NCI-H2107 treated with DMSO at 0.1 percent for 48 hours (cell line): Measurements from ENCODE around the gene MTX1.
"Not testable (repeated sequence)": the region's sequence is repeated elsewhere in the genome, so short reads cannot be mapped to it uniquely, and the experiment has no call there.

Experiments used
- DNase-seq: peaks from one replicate; lab custom pipeline; 2025; ENCODE audit not compliant: unreplicated experiment; lab: John Stamatoyannopoulos, UW

The MTX1 gene

DNA sequence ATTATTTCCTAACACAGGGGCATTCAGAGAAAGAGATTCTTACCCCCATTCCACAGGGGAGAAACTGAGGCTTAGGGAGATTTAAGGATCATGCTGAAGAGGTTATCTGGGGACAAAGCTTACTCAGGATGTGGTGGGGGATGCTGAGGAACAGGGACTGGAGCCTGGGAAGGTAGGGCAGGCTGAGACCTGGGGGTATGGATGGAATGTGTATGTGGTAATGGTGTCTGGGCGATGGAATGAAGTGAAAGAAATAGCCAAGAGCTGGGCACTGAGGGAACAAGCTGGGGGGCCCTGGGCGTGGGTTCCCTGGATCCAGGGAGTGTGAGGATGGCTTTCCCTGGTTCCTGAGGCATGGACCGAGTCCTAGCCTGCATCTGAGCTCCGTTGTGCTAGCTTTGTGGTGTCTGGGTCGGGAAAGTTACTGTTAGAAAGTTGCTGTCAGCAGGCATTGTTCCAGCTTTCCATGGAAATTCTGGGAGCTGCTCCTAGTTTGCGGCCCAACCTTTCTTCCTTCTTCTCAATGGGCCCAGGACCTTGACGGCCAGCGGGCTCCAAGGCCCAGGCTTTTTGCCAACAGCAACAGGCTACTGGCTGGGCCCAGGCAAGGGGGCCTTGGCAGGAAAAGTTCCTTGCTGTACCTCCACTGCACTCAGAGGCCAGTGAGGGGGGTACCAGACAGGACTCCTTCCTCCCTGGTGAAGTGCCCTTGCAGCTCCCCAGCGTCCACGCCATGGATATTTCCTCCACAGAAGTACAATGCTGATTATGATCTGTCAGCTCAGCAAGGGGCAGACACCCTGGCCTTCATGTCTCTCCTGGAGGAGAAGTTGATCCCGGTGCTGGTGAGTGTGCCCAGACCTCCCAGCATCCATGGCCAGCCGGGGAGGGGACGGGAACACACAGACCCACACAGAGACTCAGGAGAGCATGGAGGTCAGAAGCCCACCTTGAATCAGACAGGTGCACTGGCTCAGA, 23.8 kb downstream of the MTX1 start:
- DNase-seq, result not testable (repeated sequence)

DNA sequence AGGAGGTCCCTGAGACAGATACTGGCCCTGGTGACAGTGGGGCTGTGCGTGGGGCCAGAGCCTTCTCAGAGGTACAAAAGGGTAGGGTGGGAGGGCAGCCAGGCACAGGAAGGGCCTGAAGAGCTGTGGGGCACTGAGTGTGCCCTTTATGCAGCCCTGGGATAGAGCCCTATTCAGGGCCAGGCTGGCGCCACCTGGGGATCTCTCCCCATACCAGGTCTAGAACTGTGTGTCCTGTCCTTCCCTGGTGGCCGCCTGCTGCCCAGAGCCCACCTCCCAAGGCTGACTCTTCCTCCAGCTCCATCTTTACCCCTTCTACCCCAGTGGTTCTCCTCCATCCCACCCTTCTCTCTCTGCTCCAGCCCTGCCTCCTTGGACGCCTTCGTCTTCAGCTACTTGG, 25.0 kb downstream of the MTX1 start:
- DNase-seq, result not testable (repeated sequence)

DNA sequence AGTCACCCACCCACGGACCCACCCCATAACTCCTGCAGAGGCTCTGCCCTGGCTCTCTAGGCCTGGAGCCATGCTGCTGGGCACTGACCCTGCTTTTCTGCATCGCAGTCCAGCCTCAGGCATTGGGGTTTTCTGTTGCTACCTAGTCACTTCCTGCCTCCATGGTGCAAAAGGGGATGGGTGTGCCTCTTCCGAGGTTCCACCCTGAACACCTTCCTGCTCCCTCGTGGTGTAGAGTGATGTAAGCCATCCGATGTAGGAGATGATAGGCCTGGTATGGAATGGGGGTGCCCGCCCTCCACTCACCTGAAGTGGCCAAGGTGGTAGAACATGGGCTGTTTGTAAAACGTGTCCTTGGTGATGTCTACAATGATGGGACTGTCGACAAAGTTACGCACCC, 26.9 kb downstream of the MTX1 start:
- not testable (repeated sequence) for DNase-seq

DNA sequence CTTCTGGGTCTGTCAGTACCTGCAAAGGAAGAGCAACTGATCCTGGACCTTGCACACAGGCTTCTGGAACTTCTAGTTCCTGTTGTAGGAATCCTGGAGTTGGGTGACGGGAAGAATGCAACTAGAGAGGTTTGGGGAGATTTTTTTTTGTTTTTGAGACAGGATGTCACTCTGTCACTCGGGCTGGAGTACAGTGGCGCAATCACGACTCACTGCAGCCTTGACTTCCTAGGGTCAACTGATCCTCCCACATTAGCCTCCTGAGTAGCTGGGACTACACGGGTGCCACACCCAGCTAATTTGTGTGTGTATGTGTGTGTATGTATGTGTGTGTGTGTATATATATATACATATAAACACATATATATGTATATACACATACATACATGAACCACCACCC, 28.0 kb downstream of the MTX1 start:
- no peak for DNase-seq

DNA sequence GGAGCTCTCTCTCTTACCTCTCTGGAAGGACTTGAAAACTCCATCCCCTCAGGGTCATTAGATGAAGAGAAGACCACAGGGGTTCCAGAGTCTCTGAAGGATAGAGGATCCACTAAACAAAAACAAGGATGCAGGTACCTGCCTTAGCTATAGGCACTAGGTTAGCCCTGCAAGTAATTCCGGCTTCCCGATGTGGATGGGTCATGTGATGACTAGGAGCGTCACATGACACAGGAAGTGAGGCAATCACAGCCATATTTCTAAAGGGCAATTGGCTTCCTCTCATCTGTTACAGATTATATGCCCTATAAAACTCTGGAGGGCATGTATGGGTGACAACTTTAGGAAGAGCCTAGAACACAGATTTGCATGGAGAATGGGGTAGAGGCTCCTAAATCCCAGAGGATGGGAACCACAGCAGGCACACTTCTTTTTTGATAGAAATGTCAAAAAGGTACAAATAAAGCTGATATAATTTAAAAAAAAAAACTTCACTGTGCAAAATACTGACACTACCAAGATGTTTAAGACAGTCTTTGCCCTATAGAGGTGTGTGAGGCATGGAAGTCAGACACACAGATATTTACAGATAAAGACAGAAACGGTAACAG, 32.7 kb downstream of the MTX1 start:
- peak; percentile 79 for DNase-seq

DNA sequence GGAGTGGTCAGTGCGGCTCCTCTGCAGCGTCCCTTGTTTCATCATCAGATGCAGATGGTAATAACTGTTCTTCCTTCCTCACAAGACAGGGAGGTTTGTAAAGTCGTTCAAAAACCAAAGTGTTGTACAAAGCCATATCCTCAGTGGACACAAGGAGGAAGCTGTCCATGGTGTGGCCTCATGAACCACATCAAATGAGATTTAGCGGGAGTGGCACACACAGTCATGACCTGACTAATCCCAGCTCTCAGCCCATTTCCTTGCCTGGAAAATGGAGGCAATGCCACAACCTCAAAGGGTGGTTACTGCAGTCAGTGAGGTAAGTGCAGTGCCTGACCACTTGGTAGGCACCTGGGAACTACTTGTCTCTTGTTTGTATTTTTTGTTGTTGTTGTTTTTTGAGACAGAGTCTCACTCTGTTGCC, 33.4 kb downstream of the MTX1 start:
- no peak for DNase-seq

DNA sequence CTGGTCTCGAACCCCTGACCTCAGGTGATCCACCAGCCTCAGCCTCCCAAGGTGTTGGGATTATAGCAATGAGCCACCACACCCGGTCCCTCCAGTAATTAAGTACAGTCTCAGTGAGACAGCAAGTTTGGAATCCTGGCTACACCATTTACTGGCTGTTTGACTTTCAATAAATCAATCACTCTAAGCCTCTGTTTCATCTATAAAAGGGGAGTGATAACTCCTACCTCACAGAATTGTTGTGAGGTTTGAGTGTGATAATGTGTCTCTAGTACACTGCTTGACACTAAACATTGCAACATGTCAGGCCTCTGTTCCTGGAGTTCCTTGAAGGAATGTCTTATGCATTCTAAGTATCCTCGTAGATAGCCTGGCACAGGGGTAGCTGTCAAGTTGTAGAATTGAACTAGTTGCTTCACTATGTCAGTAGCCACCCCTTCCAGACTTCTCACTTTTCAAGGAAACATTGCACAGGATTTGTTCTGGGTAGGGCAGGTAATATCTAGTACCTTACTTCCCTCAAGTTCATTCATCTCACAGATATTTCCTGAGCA, 34.4 kb downstream of the MTX1 start:
- no peak for DNase-seq

DNA sequence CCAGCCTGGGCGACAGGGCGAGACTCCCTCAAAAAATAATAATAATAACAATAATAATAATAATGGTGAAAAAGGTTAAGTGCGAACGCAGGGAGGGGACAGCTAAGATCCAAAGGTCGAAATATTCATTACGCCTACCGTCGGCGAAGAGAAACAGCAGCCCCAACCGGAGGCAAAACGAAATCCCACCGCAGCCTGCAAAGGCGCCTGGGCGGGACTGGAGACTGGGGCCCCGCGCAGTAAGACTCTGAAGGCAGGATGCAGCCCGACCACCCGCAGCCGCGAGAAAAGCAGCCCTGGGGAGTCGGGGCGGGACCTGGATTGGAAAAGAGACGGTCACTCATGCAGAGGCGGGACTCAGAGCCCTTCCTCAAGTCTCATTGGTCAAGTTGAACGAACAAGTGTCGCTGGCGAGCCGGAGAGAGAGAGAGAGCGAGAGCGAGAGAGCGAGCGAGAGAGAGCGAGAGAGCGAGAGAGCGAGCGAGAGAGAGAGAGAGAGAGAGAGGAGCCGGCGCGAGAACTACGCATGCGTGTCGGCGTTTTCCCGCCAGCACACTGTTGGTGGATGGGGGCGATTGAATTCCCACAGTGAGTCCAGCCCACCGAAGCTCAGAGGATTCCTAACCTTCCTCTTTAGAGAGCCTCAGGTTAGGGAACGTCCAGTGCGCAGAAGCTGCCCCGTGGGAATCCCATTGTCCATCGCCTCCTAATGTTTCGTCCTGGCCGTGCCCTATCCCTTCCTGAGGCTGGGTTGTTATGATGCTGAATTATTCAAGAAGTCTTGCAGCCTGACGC, 36.1 kb downstream of the MTX1 start:
- DNase-seq, result peak; percentile 99

DNA sequence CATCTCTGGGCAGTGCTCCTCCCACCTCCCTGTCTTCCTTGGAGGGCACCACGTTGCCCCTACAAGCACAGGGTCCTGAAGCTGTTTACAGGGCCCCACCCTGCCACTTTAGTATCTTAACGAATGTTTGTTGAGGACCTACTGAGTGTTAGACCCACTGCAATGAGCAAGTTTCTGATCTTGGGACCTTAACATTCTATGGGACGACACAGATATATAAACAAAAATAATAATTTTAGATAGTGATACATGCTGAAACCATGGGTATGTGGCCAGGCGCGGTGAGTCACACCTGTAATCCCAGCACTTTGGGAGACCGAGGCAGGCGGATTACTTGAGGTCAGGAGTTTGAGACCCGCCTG, 36.6 kb downstream of the MTX1 start:
- DNase-seq, result no peak

DNA sequence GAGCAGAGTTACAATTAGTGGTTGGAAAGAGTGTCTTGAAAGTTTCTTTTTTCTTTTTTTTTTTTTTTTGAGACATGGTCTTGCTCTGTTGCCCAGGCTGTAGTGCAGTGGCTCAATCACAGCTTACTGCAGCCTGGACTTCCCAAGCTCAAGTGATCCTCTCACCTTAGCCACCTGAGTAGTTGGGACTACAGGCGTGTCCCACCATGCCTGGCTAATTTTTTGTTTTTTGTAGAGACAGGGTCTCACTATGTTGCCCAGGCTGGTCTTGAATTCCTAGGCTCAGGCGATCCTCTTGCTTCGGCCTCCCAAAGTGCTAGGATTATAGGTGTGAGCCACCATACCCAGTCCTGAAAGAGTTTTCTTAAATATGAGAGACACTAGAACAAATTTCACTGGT, 38.3 kb downstream of the MTX1 start:
- not testable (repeated sequence) for DNase-seq

DNA sequence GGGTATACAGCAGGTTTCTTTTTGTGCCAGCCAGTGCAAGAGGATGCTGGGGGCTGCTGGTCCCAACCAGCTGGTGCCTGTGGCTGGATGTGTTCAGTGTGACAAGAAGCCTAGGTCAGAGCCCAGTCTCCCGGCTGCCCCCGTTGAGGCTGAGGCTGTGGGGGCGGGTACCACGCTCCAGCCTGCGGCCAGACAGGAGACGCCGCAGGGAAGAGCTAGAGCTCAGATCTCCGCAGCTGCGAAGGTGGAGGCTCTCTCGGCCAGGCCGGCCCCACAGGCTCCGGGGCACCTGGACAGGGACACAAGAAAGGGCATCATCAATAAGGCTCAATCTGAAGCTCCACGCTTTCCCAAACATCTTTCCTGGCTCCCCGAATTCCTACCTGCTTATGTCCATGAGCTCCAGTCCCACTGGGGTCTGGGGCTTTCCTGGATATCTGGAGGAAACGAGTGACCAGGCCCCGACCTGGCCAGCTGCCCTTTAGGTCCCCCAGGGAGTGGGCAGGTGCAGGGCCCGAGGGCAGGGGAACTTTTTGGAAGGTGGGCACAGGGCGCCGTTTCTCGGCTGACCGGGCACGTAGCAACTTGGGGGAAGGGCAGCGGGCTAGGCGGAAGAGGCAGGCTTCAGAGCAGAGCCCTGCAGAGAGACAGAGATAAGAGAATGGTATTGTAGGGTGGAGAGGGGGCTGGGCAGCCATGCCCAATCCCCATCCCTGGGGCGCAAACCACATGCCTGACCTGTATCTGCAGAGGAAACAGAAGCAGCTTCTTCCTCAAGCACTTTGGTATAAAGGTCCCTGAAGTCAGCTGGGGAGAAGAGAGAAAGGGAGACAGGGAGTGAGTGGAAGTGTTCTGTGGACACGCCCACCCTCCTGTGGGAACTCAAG, 39.4 kb downstream of the MTX1 start:
- no peak for DNase-seq

DNA sequence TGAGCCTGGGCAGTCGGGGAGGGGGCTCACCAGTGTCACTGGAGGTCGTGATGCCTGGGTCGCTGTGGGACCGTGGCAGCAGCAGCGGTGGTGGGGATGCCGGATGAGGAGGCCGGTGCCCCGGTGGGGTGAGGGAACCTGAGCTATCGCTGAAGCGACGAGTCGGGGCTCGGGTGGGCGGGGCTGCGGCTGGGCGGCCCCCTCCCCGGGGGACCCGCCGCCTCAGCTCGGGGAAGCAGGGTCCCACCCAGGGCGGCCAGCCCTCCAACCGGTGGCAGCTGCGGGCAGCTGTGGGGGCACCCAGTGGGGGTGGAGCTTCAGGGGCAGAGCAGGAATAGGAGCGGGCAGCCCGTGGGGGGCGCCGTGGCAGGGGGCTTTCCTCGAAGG, 41.7 kb downstream of the MTX1 start:
- no peak for DNase-seq

DNA sequence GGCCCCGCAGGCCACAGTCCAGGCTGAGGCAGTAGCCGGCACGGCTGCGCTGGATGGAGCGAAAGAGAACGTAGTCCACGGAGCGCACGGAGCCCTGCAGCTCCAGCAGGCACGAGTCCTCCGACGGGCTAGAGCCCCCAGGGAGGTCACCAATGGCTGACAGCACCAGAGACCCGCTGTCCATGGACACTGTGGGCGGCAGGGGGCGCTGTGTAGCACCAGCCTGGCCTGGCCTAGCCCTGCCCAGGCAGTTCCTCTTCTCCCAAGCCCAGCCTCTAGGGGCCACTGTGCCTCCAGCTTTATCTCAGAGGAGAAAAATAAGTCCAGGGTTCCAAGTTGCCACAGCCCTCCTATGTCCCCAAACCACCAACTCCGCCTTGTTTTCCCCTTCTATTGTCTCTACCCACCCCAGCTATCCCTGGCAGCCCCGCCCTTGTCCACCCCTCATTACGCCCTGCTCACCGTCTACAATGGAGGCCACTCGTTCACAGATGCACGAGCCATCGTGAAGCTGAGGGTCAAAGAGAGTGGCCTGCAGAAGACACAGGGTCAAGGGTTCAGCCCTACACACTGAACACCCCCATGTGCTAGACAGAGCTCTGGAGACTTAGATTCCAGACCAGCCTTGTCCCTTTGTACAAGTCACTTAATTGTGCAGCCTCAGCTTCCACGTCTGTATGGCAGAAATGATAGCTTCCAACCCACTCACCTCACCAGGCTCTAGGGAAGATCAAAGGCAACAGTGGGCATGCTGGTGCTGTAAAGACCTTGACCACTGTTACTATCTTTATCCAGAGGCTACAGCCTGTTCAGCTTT, 42.3 kb downstream of the MTX1 start:
- DNase-seq, result peak; percentile 90

DNA sequence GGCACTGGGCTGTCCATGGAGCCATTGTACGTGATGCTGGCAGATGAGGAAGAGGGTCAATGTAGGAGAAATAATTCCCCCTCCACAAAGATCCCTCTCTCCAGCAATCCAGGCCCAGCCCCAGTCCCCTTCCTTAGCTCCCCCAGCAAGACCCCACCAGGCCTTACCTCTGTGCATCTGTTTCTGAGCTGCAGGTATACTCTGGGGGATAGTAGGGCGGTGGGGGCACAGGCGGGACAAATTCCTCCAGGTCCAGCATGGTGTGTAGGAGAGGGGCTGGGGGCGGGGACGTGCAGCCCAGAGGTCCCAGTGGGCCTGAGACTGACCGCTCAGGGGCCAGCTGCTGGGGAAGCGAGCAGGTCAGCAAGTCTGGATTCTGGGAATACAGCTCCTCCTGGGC, 43.1 kb downstream of the MTX1 start:
- DNase-seq, result no peak

DNA sequence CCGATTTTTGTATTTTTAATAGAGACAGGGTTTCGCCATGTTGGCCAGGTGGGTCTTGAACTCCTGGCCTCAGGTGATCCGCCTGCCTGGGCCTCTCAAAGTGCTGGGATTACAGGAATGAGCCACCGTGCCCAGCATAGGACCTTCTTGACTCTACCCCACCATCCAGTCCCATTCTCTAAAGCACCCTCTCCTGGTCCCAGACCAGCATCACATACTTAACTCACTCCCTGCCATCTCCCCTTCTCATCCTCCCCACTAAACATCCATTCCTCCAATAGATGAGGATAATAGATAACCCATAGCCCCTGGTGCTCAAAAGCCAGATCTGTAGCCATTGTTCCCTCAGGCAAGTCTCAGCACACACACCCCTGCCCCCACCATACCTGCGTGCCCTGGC, 44.7 kb downstream of the MTX1 start:
- no peak for DNase-seq

DNA sequence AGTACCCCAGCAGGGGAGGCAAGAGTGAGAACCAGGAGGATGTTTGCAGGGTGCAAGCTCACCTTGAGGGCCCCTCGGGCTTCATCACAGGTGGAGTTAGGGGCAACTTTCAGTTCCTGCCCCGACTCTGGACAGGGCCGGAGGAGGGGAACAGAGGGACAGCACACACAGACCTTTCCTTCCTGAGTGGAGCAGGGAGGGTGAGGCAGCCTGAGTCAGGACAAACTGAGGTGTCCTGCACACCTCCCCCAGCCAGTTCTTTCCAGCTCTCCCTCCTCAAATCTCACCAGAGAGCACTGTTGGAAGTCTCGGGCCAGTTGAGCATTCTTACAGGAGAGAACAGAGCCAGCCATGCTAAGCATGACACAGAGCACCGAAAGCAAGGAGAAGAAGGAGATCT, 45.3 kb downstream of the MTX1 start:
- no peak for DNase-seq

DNA sequence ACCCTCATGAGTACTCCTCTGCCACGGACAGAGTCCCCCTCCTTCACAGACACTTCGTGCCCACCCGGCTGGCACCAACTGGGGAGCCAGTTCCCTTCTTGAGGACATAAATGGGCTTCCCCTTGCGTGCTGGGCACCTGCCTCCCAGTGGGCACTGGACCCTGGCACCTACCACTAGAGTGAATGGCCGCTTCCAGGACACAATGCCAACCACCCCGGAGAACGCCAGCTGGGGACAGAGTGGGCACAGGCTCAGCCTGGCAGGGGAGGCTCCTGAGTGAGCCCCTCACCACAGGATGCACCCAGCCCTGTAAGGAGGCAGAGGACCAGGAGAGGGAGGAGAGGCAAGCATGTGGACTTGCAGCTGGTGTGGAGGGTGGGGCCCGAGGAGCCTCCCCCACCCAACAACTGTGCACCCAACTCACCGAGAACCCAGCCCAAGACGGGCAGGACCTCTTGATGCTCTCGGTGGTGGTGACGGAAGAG, 45.8 kb downstream of the MTX1 start:
- DNase-seq, result no peak

DNA sequence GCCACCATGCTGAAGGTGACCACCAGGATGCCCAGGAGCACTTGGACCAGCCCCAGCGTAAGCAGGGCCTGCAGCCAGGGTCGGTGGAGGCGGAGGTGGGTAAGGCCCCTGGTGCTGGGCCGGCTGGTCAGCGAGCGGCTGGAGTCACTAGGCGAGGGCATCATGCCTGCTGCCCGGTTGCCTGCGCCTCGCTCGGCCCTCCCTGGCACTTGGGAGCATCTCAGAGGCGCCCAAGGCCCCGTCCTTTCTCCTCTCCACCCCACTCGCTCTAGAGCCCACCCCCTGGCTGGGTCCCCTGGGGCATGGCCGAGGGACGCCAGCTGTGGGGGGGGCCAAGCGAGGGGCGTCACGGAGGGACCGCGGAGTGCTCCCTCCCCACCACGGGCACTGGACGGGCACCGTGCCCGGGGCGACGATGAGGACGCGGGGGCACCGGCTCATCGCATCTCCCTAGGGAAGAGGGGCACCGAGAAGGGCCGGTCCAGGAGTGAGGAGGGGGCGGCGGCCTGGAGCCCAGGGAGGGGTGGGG, 46.3 kb downstream of the MTX1 start:
- no peak for DNase-seq
